IPS-11a (cell line): Measurements from ENCODE around the gene TMOD1.

ENCODE experiments used
- H3K4me3 ChIP-seq: one replicate; pipeline ENCODE4 v1.5.1; 2013; ENCODE audit warnings: low read depth, low read length, control low read depth

Gene TMOD1

GRCh38 chr9:97515662-97516061, 14.2 kb downstream of the TMOD1 start:
- no peak overlapping the region for H3K4me3 ChIP-seq

- H3K4me3 ChIP-seq = no peak overlapping the region
Measured at GRCh38 chr9:97516111-97516510, 14.6 kb downstream of the TMOD1 start.

GRCh38 chr9:97517331-97518089, 16.0 kb downstream of the TMOD1 start:
- H3K4me3 ChIP-seq = no peak overlapping the region

GRCh38 chr9:97518166-97518908, 16.9 kb downstream of the TMOD1 start:
- no peak overlapping the region for H3K4me3 ChIP-seq

- H3K4me3 ChIP-seq = no peak overlapping the region
Measured at GRCh38 chr9:97518909-97519307, 17.4 kb downstream of the TMOD1 start.

- no peak overlapping the region for H3K4me3 ChIP-seq
Measured at GRCh38 chr9:97519441-97519970, 18.0 kb downstream of the TMOD1 start.

GRCh38 chr9:97521576-97522333, 20.3 kb downstream of the TMOD1 start:
- no peak overlapping the region for H3K4me3 ChIP-seq

- no peak overlapping the region for H3K4me3 ChIP-seq
Measured at GRCh38 chr9:97524424-97524823, 23.0 kb downstream of the TMOD1 start.

GRCh38 chr9:97525451-97525850, 24.0 kb downstream of the TMOD1 start:
- no peak overlapping the region for H3K4me3 ChIP-seq

GRCh38 chr9:97526895-97527575, 25.6 kb downstream of the TMOD1 start:
- H3K4me3 ChIP-seq = no peak overlapping the region

- no peak overlapping the region for H3K4me3 ChIP-seq
Measured at GRCh38 chr9:97527626-97528528, 26.4 kb downstream of the TMOD1 start.

- H3K4me3 ChIP-seq = no peak overlapping the region
Measured at GRCh38 chr9:97528529-97529230, 27.2 kb downstream of the TMOD1 start.

GRCh38 chr9:97529363-97530076, 28.1 kb downstream of the TMOD1 start:
- no peak overlapping the region for H3K4me3 ChIP-seq

GRCh38 chr9:97531888-97532376, 30.5 kb downstream of the TMOD1 start:
- H3K4me3 ChIP-seq = no peak overlapping the region

- no peak overlapping the region for H3K4me3 ChIP-seq
Measured at GRCh38 chr9:97534185-97534584, 32.7 kb downstream of the TMOD1 start.

GRCh38 chr9:97534961-97535594, 33.6 kb downstream of the TMOD1 start:
- H3K4me3 ChIP-seq = no peak overlapping the region

GRCh38 chr9:97535771-97536170, 34.3 kb downstream of the TMOD1 start:
- no peak overlapping the region for H3K4me3 ChIP-seq

- no peak overlapping the region for H3K4me3 ChIP-seq
Measured at GRCh38 chr9:97536480-97536879, 35.0 kb downstream of the TMOD1 start.
